SH-SY5Y (cell line): ENCODE measurements around the gene GALNT9.

Experiments
- GATA2 ChIP-seq: IDR thresholded peaks from 2 replicates; pipeline ENCODE4 v1.6.1; 2011; ENCODE audit warnings: mild to moderate bottlenecking, low read depth, low read length
- GATA3 ChIP-seq: IDR thresholded peaks from 2 replicates; pipeline ENCODE4 v1.6.1; 2011; ENCODE audit warnings: low read depth, mild to moderate bottlenecking, low read length, moderate library complexity

GRCh38 chr12:132339856-132340255 lies 10.5 kb upstream of the GALNT9 start:
- no peak for TF ChIP-seq GATA3
- no peak for TF ChIP-seq GATA2
